PC-9 (cell line): ENCODE data around the gene LRP1B.

Experiments used
- CTCF ChIP-seq: fragments of 200-600 bp; sonication (generic); conservative IDR thresholded peaks from 2 replicates; pipeline ENCODE4 v1.6.1; 2017; ENCODE audit warnings: mixed run types, antibody characterized with exemption, mild to moderate bottlenecking, moderate library complexity
- EZH2 ChIP-seq: fragments of 200-600 bp; sonication (generic); IDR thresholded peaks from 2 replicates; pipeline ENCODE4 v1.8.0; 2017; ENCODE audit warnings: antibody characterized with exemption, low read depth

- TF ChIP-seq CTCF (no peak), EZH2 (no peak)
These were observed 1383.7 kb downstream of the LRP1B start for GRCh38 chr2:140747090-140747489.
